GM19455 (cell line): ENCODE data around the gene SNAPC4.

Source experiments
- ATAC-seq: cut with Tn5 transposase; IDR thresholded peaks from one replicate; pipeline ENCODE4 v1.9.1; 2021; ENCODE audit not compliant: unreplicated experiment

SNAPC4 gene

GRCh38 chr9:136393531-136393930 is 6.4 kb downstream of the SNAPC4 start:
- no peak for ATAC-seq

- ATAC-seq, result no peak
Measured at GRCh38 chr9:136392538-136393449, 7.2 kb downstream of the SNAPC4 start.

GRCh38 chr9:136391737-136392537 is 8.0 kb downstream of the SNAPC4 start:
- ATAC-seq, result no peak

GRCh38 chr9:136389396-136389795 is 10.6 kb downstream of the SNAPC4 start:
- no peak for ATAC-seq

GRCh38 chr9:136387217-136387616 is 12.8 kb downstream of the SNAPC4 start:
- ATAC-seq, result no peak

- no peak for ATAC-seq
Measured at GRCh38 chr9:136386018-136386417, 14.0 kb downstream of the SNAPC4 start.

GRCh38 chr9:136385015-136385414 is 15.0 kb downstream of the SNAPC4 start:
- no peak for ATAC-seq

GRCh38 chr9:136383436-136383835 is 16.5 kb downstream of the SNAPC4 start:
- no peak for ATAC-seq

- no peak for ATAC-seq
Measured at GRCh38 chr9:136381966-136382513, 17.9 kb downstream of the SNAPC4 start.

- ATAC-seq, result no peak
Measured at GRCh38 chr9:136381311-136381710, 18.7 kb downstream of the SNAPC4 start.

- no peak for ATAC-seq
Measured at GRCh38 chr9:136380381-136380780, 19.6 kb downstream of the SNAPC4 start.

GRCh38 chr9:136379891-136380290 is 20.1 kb downstream of the SNAPC4 start:
- no peak for ATAC-seq

- no peak for ATAC-seq
Measured at GRCh38 chr9:136379401-136379800, 20.6 kb downstream of the SNAPC4 start.

- ATAC-seq, result no peak
Measured at GRCh38 chr9:136379003-136379287, 21.0 kb downstream of the SNAPC4 start.

GRCh38 chr9:136378170-136379002 is 21.6 kb downstream of the SNAPC4 start:
- no peak for ATAC-seq

- no peak for ATAC-seq
Measured at GRCh38 chr9:136377341-136378169, 22.4 kb downstream of the SNAPC4 start.

- no peak for ATAC-seq
Measured at GRCh38 chr9:136376457-136376856, 23.5 kb downstream of the SNAPC4 start.

- no peak for ATAC-seq
Measured at GRCh38 chr9:136375096-136375495, 24.9 kb downstream of the SNAPC4 start.

- ATAC-seq, result no peak
Measured at GRCh38 chr9:136374183-136374575, 25.8 kb downstream of the SNAPC4 start.
